Cardiac ventricle fibroblast (primary cell): ENCODE data around the gene TBC1D10A. TPM values are rescaled to one million over a fixed set of nuclear protein-coding genes. Genes with fewer than 3 reads are reported as not detected.

Experiments
- total RNA-seq: library from RNA; depleted of rRNA; stranded (reverse); fragments of >200 nt; gene quantifications from 2 replicates; pipeline ENCODE4 v1.2.3, GENCODE V29; 2015

The TBC1D10A gene, protein sequence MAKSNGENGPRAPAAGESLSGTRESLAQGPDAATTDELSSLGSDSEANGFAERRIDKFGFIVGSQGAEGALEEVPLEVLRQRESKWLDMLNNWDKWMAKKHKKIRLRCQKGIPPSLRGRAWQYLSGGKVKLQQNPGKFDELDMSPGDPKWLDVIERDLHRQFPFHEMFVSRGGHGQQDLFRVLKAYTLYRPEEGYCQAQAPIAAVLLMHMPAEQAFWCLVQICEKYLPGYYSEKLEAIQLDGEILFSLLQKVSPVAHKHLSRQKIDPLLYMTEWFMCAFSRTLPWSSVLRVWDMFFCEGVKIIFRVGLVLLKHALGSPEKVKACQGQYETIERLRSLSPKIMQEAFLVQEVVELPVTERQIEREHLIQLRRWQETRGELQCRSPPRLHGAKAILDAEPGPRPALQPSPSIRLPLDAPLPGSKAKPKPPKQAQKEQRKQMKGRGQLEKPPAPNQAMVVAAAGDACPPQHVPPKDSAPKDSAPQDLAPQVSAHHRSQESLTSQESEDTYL
- total RNA-seq, result 16.5 and 16.6 TPM in 2 replicates

DNA sequence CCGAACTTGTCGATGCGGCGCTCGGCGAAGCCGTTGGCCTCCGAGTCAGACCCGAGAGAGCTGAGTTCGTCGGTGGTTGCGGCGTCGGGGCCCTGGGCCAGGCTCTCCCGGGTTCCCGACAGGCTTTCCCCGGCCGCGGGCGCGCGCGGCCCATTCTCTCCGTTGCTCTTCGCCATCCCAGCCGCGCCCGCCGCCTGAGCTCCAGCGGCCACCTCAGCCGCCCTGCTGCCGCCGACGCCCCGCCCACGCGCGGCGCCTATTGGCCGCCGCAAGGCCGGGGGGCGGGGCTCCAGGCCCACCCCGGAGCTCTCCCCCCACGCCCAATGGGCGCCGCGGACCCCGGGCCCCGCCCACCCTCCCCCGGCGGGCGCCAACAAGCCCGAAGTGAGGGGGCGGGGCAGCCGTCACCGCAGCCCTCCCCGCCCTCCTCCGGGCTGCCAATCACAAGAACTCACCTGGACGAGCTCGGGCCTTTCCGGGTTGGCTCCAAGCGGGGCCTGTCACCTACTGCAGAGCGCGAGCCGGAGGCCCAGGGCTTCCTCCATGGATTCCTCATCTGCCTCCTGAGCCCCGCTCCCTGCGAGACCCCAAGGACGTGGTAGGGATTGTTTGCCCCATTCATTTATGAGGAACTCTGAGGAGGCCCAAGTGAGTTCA lies at the start of gene TBC1D10A:
TSS of gene TBC1D10A (minus strand) at position 236 of the 657 bp plus-strand sequence. CDS start at position 176, 60 bp downstream.

DNA sequence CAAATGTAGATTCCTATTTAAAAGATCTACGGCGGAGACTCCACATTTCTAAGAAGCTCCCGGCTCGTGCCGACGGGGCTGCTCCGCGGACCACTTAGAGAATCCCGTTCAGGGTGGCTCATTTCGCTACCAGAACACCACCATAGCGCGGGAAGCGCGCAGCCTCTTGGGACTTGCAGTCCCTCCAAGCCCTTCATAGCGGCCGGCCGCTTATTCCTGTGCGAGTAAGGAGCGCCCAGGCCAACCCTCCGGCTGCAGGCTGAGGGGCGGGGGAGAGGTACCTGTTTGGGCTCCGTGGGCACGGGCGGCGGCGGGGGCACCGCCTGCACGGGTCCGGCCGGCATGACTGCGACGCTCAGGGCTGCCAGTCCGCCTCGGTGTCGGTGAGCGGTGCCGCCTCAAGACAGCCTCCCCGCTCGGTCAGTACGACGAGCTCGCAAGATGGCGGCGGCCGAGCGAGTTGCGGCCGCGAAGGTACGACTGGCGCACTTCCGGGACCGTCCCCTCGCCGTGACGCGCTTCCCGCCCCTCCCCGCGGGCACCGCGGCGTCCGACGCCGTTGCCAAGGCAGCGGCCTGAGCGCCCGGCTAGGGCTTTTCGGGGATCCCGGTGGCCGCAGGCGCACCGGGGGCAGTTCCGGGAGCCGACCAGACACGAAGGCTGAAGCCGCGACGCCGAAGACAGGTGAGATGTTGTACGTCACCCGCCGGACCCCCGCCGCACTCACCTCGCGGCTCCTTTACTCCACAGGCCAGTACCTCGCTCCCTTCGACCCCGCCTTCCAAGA lies 29.9 kb upstream of the TBC1D10A start, which contains the start of the genes CCDC157 and SF3A1:
TSS of gene CCDC157 (plus strand) at position 559 of the 787 bp plus-strand sequence. CDS start 8,994 bp downstream, outside the sequence.
TSS of gene SF3A1 (minus strand) at position 446 of the 787 bp plus-strand sequence. CDS start at position 344, 102 bp downstream.

DNA sequence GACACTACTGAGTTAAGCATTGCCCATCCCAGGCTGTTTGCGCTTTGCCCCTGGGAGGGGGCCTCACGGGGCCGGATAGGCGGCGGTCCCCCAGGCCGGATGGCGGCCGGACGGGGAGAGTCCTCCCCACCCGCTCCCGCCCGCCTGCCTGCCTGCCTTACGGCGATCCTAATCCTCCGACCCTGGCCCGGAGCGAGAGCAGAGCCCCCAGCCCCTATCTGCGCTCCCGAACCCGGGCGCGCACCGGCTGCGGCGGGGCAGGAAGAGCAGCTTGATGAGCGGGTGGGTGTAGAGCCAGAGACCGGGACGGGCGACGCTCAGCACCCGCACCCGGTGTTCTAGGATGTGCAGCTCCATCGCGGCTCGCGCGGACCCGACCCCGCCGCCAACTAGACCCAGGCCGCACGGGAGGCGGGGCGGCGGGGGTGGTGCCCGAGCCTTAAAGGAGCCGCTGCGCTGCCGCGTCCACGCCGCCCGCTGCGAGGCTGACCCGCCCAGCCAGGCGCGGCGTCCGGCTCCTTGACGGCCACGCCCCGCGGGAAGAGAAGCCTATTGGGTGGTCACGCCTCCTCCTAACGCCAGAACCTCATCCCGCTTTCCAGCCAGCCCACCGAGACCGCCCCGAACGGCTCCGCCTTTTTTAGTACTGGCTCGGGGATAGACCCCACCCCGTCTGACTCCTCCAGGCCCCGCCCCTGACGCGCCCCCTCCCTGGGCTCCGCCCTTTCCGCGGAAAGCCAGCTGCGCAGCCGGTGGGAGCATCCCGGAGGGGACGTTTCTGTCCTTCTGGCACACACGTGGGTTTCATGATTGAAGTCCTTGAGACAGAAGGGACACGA lies 37.4 kb downstream of the TBC1D10A start, which contains the start of gene CASTOR1:
TSS of gene CASTOR1 (minus strand) at position 365 of the 839 bp plus-strand sequence. CDS start at position 357, 8 bp downstream.

DNA sequence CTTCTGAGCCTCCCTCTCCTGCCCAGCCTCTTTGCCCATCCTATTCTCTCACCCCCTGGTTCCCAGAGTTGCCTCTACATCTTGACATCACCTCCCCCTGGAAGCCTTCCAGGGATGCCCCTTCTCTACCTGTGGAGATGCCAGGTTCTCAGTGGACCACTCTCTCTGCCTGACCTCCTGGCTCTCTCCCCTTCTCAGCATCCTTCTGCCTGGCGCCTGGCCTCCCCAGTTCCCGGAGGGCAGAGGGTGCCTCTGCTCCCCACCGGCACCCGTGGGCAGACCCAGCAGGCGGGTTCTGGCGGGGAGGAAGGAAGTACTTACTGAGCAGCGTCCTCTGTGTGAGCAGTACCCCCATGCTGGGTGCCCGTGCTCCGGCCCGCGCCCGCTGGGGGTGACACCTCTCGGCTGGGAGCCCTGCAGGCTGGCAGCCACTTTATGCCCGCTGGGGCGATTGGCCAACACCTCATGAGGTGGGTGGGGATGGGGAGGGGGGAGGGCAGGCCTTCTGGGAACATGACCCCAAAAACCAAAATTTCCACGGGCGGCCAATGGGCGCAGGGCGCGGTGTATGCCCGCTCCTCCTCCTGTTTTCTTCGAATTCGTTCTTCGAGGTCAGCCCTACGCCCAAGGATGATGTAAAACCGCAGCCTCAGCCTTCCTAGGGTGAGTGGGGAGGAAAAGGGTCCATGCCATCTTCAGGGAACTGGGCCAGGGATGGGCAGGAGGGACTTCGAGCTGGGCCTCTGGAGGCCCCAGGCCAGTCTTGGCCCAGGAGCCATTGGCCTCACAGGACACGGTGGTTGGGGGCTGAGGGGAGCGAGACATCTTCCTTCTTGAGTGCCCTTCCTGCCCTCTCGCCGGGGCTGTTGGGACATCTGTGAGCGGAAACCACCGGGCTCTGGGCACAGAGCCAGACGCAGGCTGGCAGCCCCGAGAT lies 60.0 kb downstream of the TBC1D10A start, which contains the start of gene OSM:
TSS of gene OSM (minus strand) at position 407 of the 937 bp plus-strand sequence. CDS start at position 355, 52 bp downstream.

DNA sequence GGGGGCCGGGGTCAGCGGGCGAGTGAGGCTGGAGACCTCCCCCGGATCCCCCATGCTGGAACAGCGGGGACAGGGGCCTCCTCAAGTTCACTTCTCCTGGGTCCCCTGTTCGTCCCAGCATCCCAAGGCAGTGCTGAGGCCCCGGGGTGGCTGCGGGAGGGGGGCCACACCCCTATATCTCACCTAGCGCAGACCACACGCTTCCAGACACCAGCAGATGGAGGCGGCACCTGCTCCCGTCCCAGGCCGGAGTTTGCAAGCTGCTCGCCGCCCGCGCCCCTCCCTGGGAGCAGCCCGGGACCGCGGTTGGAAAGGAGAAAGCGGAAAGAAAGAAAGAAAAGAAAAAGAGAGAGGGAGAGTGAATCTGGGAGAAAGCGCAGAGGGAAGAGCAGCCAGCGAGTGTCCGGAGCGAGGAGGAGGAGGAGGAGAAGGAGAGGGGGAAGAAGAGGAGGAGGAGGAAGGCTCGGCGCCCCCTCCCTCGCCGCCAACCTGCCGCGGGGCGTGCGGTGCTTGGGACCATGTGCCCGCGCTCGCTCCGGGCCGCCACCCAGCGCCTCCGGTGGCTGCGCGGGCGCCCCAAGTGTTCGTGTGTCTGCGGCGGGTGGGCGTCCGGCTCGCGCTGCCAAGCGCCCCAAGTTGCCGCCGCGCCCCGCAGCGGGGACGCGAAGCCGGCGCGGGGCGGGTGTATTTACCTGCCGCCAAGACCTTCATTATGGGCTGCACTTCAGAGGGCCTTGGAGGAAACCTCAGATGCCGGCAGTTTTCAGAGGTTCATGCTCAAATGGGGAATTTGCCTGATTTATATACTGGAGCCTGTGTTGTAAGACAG lies 80.5 kb downstream of the TBC1D10A start, which contains the start of gene LIF:
TSS of gene LIF (minus strand) at position 775 of the 829 bp plus-strand sequence. CDS start at position 711, 64 bp downstream.

Other genes with a start within 250 kb of the TBC1D10A start
- not detected in 2 replicates for gene HORMAD2, start 246.5 kb downstream of the TBC1D10A start, total RNA-seq
- 0.19 and 0.54 TPM in 2 replicates for gene LIF, start 80.2 kb downstream of the TBC1D10A start, total RNA-seq
- not detected in 2 replicates for gene OSM, start 60.1 kb downstream of the TBC1D10A start, total RNA-seq
- 18.9 and 24.0 TPM in 2 replicates for gene CASTOR1, start 37.4 kb downstream of the TBC1D10A start, total RNA-seq
- 47.0 and 70.0 TPM in 2 replicates for gene SF3A1, start 30.0 kb upstream of the TBC1D10A start, total RNA-seq
- 0.73 and 1.5 TPM in 2 replicates for gene CCDC157, start 30.1 kb upstream of the TBC1D10A start, total RNA-seq
- gene RNF215, start 60.5 kb upstream of the TBC1D10A start, total RNA-seq, result 13.3 and 19.8 TPM in 2 replicates
- gene SEC14L2, start 70.1 kb upstream of the TBC1D10A start, total RNA-seq, result 11.5 and 30.1 TPM in 2 replicates
- gene MTFP1, start 98.8 kb upstream of the TBC1D10A start, total RNA-seq, result 6.4 and 14.3 TPM in 2 replicates
- not detected in 2 replicates for gene SEC14L3, start 145.1 kb upstream of the TBC1D10A start, total RNA-seq
- 0.15 TPM in 1 of 2 replicates, not detected in the other for gene SEC14L4, start 178.8 kb upstream of the TBC1D10A start, total RNA-seq
- 0.25 TPM in 1 of 2 replicates, not detected in the other for gene SEC14L6, start 219.8 kb upstream of the TBC1D10A start, total RNA-seq
- 0.49 and 0.56 TPM in 2 replicates for gene GAL3ST1, start 247.7 kb upstream of the TBC1D10A start, total RNA-seq